ENCODE data around the gene ADSL.

Gene ADSL

GRCh38 chr22:40328546-40329456 lies 17.5 kb upstream of the ADSL start:
- no peaks in the 10 kb centered on the region for H3K27me3 ChIP-seq (ENCODE audit: low read depth, low read length)
- peaks cover 17% of the 10 kb centered on the region for H3K4me1 ChIP-seq (ENCODE audit: low read length)
- H3K9ac ChIP-seq (ENCODE audit: low read length), result no peak overlapping the region
- peaks cover 9% of the 10 kb centered on the region for H3K36me3 ChIP-seq (replicated peaks; ENCODE audit: low read depth, low read length)
- no peaks in the 10 kb centered on the region for H4K20me1 ChIP-seq (ENCODE audit: insufficient read depth, low read length)
- no peak for TF ChIP-seq CTCF (IDR thresholded peaks at IDR 0.05; ENCODE audit: low read depth, low read length)
- no peak for TF ChIP-seq EZH2phosphoT487 (IDR thresholded peaks at IDR 0.05; ENCODE audit: low read depth)
- H3K4me3 ChIP-seq (ENCODE audit: low read length), result no peak overlapping the region
- H2AFZ ChIP-seq (ENCODE audit: low read depth, low read length), result no peak overlapping the region
- no peak overlapping the region for H3K4me2 ChIP-seq (ENCODE audit: low read length)
- H3K9me3 ChIP-seq (ENCODE audit: insufficient read depth, low read length), result no peaks in the 10 kb centered on the region
- H3K27ac ChIP-seq (ENCODE audit: low read length), result no peak overlapping the region
- H3K79me2 ChIP-seq (ENCODE audit: low read length), result no peaks in the 10 kb centered on the region

- Histone ChIP-seq H3K9ac (ENCODE audit: low read length) (no peak overlapping the region), H4K20me1 (ENCODE audit: insufficient read depth, low read length) (no peaks in the 10 kb centered on the region), H3K4me2 (ENCODE audit: low read length) (no peak overlapping the region), H3K27ac (ENCODE audit: low read length) (no peak overlapping the region), H3K79me2 (ENCODE audit: low read length) (no peaks in the 10 kb centered on the region), H2AFZ (ENCODE audit: low read depth, low read length) (no peak overlapping the region), H3K36me3 (replicated peaks; ENCODE audit: low read depth, low read length) (peaks cover 8% of the 10 kb centered on the region), H3K4me1 (ENCODE audit: low read length) (peaks cover 23% of the 10 kb centered on the region), H3K27me3 (ENCODE audit: low read depth, low read length) (no peaks in the 10 kb centered on the region), H3K4me3 (ENCODE audit: low read length) (no peak overlapping the region), H3K9me3 (ENCODE audit: insufficient read depth, low read length) (no peaks in the 10 kb centered on the region)
- no peak for TF ChIP-seq EZH2phosphoT487 (IDR thresholded peaks at IDR 0.05; ENCODE audit: low read depth)
- no peak for TF ChIP-seq CTCF (IDR thresholded peaks at IDR 0.05; ENCODE audit: low read depth, low read length)
Measured at GRCh38 chr22:40329466-40329865, 16.8 kb upstream of the ADSL start.

GRCh38 chr22:40330086-40330485 lies 16.2 kb upstream of the ADSL start:
- Histone ChIP-seq H3K4me3 (ENCODE audit: low read length) (no peak overlapping the region), H3K79me2 (ENCODE audit: low read length) (no peaks in the 10 kb centered on the region)

More at GRCh38 chr22:40330086-40330485, 16.2 kb upstream of the ADSL start:
- H3K9me3 ChIP-seq (ENCODE audit: insufficient read depth, low read length), result no peaks in the 10 kb centered on the region
- H3K9ac ChIP-seq (ENCODE audit: low read length), result no peak overlapping the region
- peaks cover 7% of the 10 kb centered on the region for H3K36me3 ChIP-seq (replicated peaks; ENCODE audit: low read depth, low read length)
- TF ChIP-seq CTCF (IDR thresholded peaks at IDR 0.05; ENCODE audit: low read depth, low read length) (no peak), EZH2phosphoT487 (IDR thresholded peaks at IDR 0.05; ENCODE audit: low read depth) (no peak)
- no peak overlapping the region for H3K27ac ChIP-seq (ENCODE audit: low read length)
- no peaks in the 10 kb centered on the region for H4K20me1 ChIP-seq (ENCODE audit: insufficient read depth, low read length)
- H3K4me2 ChIP-seq (ENCODE audit: low read length), result no peak overlapping the region
- peaks cover 30% of the 10 kb centered on the region for H3K4me1 ChIP-seq (ENCODE audit: low read length)
- H3K27me3 ChIP-seq (ENCODE audit: low read depth, low read length), result no peaks in the 10 kb centered on the region
- no peak overlapping the region for H2AFZ ChIP-seq (ENCODE audit: low read depth, low read length)
